ENCODE results near the gene SLC23A3. TPM values are rescaled to one million over a fixed set of nuclear protein-coding genes. Genes with fewer than 3 reads are reported as not detected.

The SLC23A3 gene
- 0.45 to 0.75 TPM (median 0.55 TPM) in 5 replicates for total RNA-seq (2022; extraction: Qiagen RNA extraction)

GRCh38 chr2:219169930-219170654 is at the start of gene SLC23A3:
Gene SLC23A3, minus strand, starts transcription at chr2:219170029. Its CDS starts 45 bp downstream, at chr2:219169984.

GRCh38 chr2:219218732-219219701 is 49.2 kb upstream of the SLC23A3 start, which contains the start of gene ABCB6:
Gene ABCB6, minus strand, starts transcription at chr2:219218958. Its CDS starts 285 bp downstream, at chr2:219218673.

GRCh38 chr2:219206328-219207133 is 36.7 kb upstream of the SLC23A3 start, which contains the start of gene ZFAND2B:
Gene ZFAND2B, plus strand, starts transcription at chr2:219206782. Its CDS starts 206 bp downstream, at chr2:219206988.

GRCh38 chr2:219177552-219178376 is 7.9 kb upstream of the SLC23A3 start, which contains the start of gene RETREG2:
Gene RETREG2, plus strand, starts transcription at chr2:219178275. Its CDS starts 78 bp downstream, at chr2:219178353.

GRCh38 chr2:219176818-219177551 is 7.2 kb upstream of the SLC23A3 start, which contains the start of gene CNPPD1:
Gene CNPPD1, minus strand, starts transcription at chr2:219176925. Its CDS starts 97 bp downstream, at chr2:219176828.

GRCh38 chr2:219160186-219161017 is 9.4 kb downstream of the SLC23A3 start, which contains the start of gene NHEJ1:
Gene NHEJ1, minus strand, starts transcription at chr2:219160815. Its CDS starts 2,453 bp downstream, at chr2:219158362.

Other genes starting within 250 kb of the SLC23A3 start
- gene CDK5R2, start 210.4 kb downstream of the SLC23A3 start, total RNA-seq (2022; extraction: Qiagen RNA extraction): 5.9 to 9.3 TPM (median 8.1 TPM) in 5 replicates
- 0.20 TPM in 1 of 5 replicates, not detected in the others for gene FEV, start 184.8 kb downstream of the SLC23A3 start, total RNA-seq (2022; extraction: Qiagen RNA extraction)
- gene CRYBA2, start 176.6 kb downstream of the SLC23A3 start, total RNA-seq (2022; extraction: Qiagen RNA extraction): 0.31 TPM in 1 of 5 replicates, not detected in the others
- gene CFAP65, start 128.5 kb downstream of the SLC23A3 start, total RNA-seq (2022; extraction: Qiagen RNA extraction): 0.21 to 0.27 TPM (median 0.22 TPM) in 5 replicates
- gene IHH, start 109.1 kb downstream of the SLC23A3 start, total RNA-seq (2022; extraction: Qiagen RNA extraction): 0.38 to 0.77 TPM (median 0.54 TPM) in 5 replicates
- gene NHEJ1, start 9.2 kb downstream of the SLC23A3 start, total RNA-seq (2022; extraction: Qiagen RNA extraction): 16.7 to 18.7 TPM (median 17.5 TPM) in 5 replicates
- gene CNPPD1, start 6.9 kb upstream of the SLC23A3 start, total RNA-seq (2022; extraction: Qiagen RNA extraction): 35.3 to 42.6 TPM (median 41.4 TPM) in 5 replicates
- 58.6 to 77.6 TPM (median 75.6 TPM) in 5 replicates for gene RETREG2, start 8.2 kb upstream of the SLC23A3 start, total RNA-seq (2022; extraction: Qiagen RNA extraction)
- gene ZFAND2B, start 36.8 kb upstream of the SLC23A3 start, total RNA-seq (2022; extraction: Qiagen RNA extraction): 12.3 to 20.7 TPM (median 19.3 TPM) in 5 replicates
- gene ABCB6, start 48.9 kb upstream of the SLC23A3 start, total RNA-seq (2022; extraction: Qiagen RNA extraction): 22.3 to 30.8 TPM (median 27.9 TPM) in 5 replicates
- gene ATG9A, start 59.6 kb upstream of the SLC23A3 start, total RNA-seq (2022; extraction: Qiagen RNA extraction): 33.6 to 46.8 TPM (median 45.2 TPM) in 5 replicates
- gene ANKZF1, start 59.8 kb upstream of the SLC23A3 start, total RNA-seq (2022; extraction: Qiagen RNA extraction): 11.5 to 16.9 TPM (median 13.8 TPM) in 5 replicates
- 6.0 to 7.1 TPM (median 6.6 TPM) in 5 replicates for gene GLB1L, start 75.4 kb upstream of the SLC23A3 start, total RNA-seq (2022; extraction: Qiagen RNA extraction)
- 25.9 to 30.2 TPM (median 28.5 TPM) in 5 replicates for gene STK16, start 75.5 kb upstream of the SLC23A3 start, total RNA-seq (2022; extraction: Qiagen RNA extraction)
- 0.12 to 0.20 TPM (median 0.16 TPM) in 3 of 5 replicates, not detected in the others for gene TUBA4B, start 83.2 kb upstream of the SLC23A3 start, total RNA-seq (2022; extraction: Qiagen RNA extraction)
- 250 to 308 TPM (median 286 TPM) in 5 replicates for gene TUBA4A, start 83.9 kb upstream of the SLC23A3 start, total RNA-seq (2022; extraction: Qiagen RNA extraction)
- gene DNAJB2, start 109.3 kb upstream of the SLC23A3 start, total RNA-seq (2022; extraction: Qiagen RNA extraction): 29.5 to 38.9 TPM (median 35.6 TPM) in 5 replicates
- 0.97 to 1.8 TPM (median 1.4 TPM) in 5 replicates for gene PTPRN, start 139.4 kb upstream of the SLC23A3 start, total RNA-seq (2022; extraction: Qiagen RNA extraction)
- gene RESP18, start 162.7 kb upstream of the SLC23A3 start, total RNA-seq (2022; extraction: Qiagen RNA extraction): not detected in 5 replicates
- gene DNPEP, start 217.9 kb upstream of the SLC23A3 start, total RNA-seq (2022; extraction: Qiagen RNA extraction): 52.0 to 63.4 TPM (median 55.8 TPM) in 5 replicates
- gene DES, start 248.3 kb upstream of the SLC23A3 start, total RNA-seq (2022; extraction: Qiagen RNA extraction): 0.38 to 0.47 TPM (median 0.45 TPM) in 5 replicates

Data from A549 treated with dexamethasone at 1 μM for 4 hours (cell line).